GM12878 (cell line): ENCODE results near the gene TUBB. TPM values are rescaled to one million over a fixed set of nuclear protein-coding genes. Genes with fewer than 3 reads are reported as not detected.

Experiments
- ATF7 ChIP-seq: fragments of 450-650 bp; IDR thresholded peaks from 2 replicates; pipeline ENCODE4 v1.6.1; 2016; ENCODE audit warnings: low read depth, mild to moderate bottlenecking
- BACH1 ChIP-seq: fragments of 450-650 bp; IDR thresholded peaks from 2 replicates; pipeline ENCODE4 v1.6.1; 2017; ENCODE audit warnings: mild to moderate bottlenecking, borderline replicate concordance
- BCL11A ChIP-seq: IDR thresholded peaks from 2 replicates; pipeline ENCODE4 v1.6.1; 2011; ENCODE audit warnings: low read depth, low read length
- BMI1 ChIP-seq: fragments of 450-650 bp; IDR thresholded peaks from 2 replicates; pipeline ENCODE4 v1.6.1; 2016; ENCODE audit warnings: mild to moderate bottlenecking, moderate library complexity, borderline replicate concordance
- EGR1 ChIP-seq, 2 experiments: IDR thresholded peaks; 1 replicate in 1 of 2; 2 replicates in 1 of 2; pipeline ENCODE4 v1.6.1; 2011 to 2012; ENCODE audit warnings: low read depth in 2 of 2, low read length in 2 of 2, borderline replicate concordance in 1 of 2, mild to moderate bottlenecking in 1 of 2, moderate library complexity in 1 of 2
- ESRRA ChIP-seq: IDR thresholded peaks from 2 replicates; pipeline ENCODE4 v1.6.1; 2012; ENCODE audit warnings: mild to moderate bottlenecking, low read length, improper control_type of control experiment
- IKZF2 ChIP-seq, 2 experiments: fragments of 450-650 bp; IDR thresholded peaks; 2 replicates each; pipeline ENCODE4 v1.6.1; 2017; ENCODE audit warnings: mild to moderate bottlenecking in 2 of 2, moderate library complexity in 2 of 2
- JUNB ChIP-seq: IDR thresholded peaks from 2 replicates; pipeline ENCODE4 v1.6.1; 2016; ENCODE audit warnings: antibody characterized with exemption, mild to moderate bottlenecking
- MEF2B ChIP-seq: fragments of 450-650 bp; IDR thresholded peaks from 2 replicates; pipeline ENCODE4 v1.6.1; 2018; ENCODE audit warnings: mild to moderate bottlenecking, moderate library complexity; ENCODE audit not compliant: partially characterized antibody, poor library complexity, severe bottlenecking
- NFXL1 ChIP-seq: fragments of 450-650 bp; IDR thresholded peaks from 2 replicates; pipeline ENCODE4 v1.6.1; 2017; ENCODE audit warnings: antibody characterized with exemption, mild to moderate bottlenecking, borderline replicate concordance
- NR2F1 ChIP-seq: fragments of 450-650 bp; conservative IDR thresholded peaks from 2 replicates; pipeline ENCODE4 v1.6.1; 2017; ENCODE audit warnings: mild to moderate bottlenecking
- SRF ChIP-seq, 2 experiments: IDR thresholded peaks; 2 replicates each; pipeline ENCODE4 v1.6.1; 2011; ENCODE audit warnings: low read depth in 2 of 2, low read length in 2 of 2, mild to moderate bottlenecking in 1 of 2, moderate library complexity in 1 of 2
- STAT1 ChIP-seq: fragments of 450-650 bp; conservative IDR thresholded peaks from 2 replicates; pipeline ENCODE4 v1.6.1; 2014; ENCODE audit warnings: antibody characterized with exemption, mild to moderate bottlenecking
- SUPT20H ChIP-seq: IDR thresholded peaks from 2 replicates; pipeline ENCODE4 v1.6.1; 2011; ENCODE audit warnings: low read depth, mild to moderate bottlenecking, low read length, moderate library complexity, borderline replicate concordance; ENCODE audit not compliant: control insufficient read depth
- polyA plus RNA-seq, 11 experiments: library from polyadenylated mRNA; depleted of rRNA in 4 of 11; unstranded in 6 of 11; stranded (reverse) in 5 of 11; fragments of >200 nt; fragmentation: Nextera tagmentation in 4 of 11; fragmentation: Illumina TruSeq in 1 of 11; extraction: Ambion mirVana in 4 of 11; extraction: Trizol in 1 of 11; gene quantifications; 1 replicate in 1 of 11; 2 replicates in 10 of 11; pipeline versions ENCODE4 v1.2.1 to v1.2.3, GENCODE V29; 2011 to 2016; ENCODE audit warnings: inconsistent platforms in 2 of 11, missing spikeins in 2 of 11, low read depth in 1 of 11
- total RNA-seq, 4 experiments: library from RNA; depleted of rRNA in 3 of 4; stranded (reverse); fragments of >200 nt in 3 of 4; fragmentation: Illumina TruSeq in 1 of 4; extraction: Trizol in 1 of 4; gene quantifications; 2 replicates each; pipeline versions ENCODE4 v1.2.1 to v1.2.3, GENCODE V29; 2013 to 2021
- TF ChIP-seq, protein P1 (sequence below): fragments of 450-650 bp; IDR thresholded peaks from 2 replicates; pipeline ENCODE4 v1.6.1; 2017; ENCODE audit warnings: mild to moderate bottlenecking
- TF ChIP-seq, protein P2 (sequence below): IDR thresholded peaks from 2 replicates; pipeline ENCODE4 v1.6.1; 2012; ENCODE audit warnings: low read length, inconsistent platforms
- TF ChIP-seq, protein P3 (sequence below): IDR thresholded peaks from 2 replicates; pipeline ENCODE4 v1.6.1; 2012; ENCODE audit warnings: low read depth, low read length, improper control_type of control experiment
- TF ChIP-seq, protein P4 (sequence below): fragments of 450-650 bp; formaldehyde crosslinking; IDR thresholded peaks from 2 replicates; pipeline ENCODE4 v1.5.0; 2022; ENCODE audit warnings: mild to moderate bottlenecking, missing genetic modification characterization
- TF ChIP-seq, protein P5 (sequence below): fragments of 150-350 bp; IDR thresholded peaks from 2 replicates; pipeline ENCODE4 v1.6.1; 2014; ENCODE audit warnings: mild to moderate bottlenecking, low read depth, low read length
- TF ChIP-seq, protein P6 (sequence below): IDR thresholded peaks from 2 replicates; pipeline ENCODE4 v1.6.1; 2011; ENCODE audit warnings: mild to moderate bottlenecking, low read depth, low read length, moderate library complexity; ENCODE audit not compliant: insufficient replicate concordance

TUBB gene
- total and polyA plus RNA-seq, 10 of the 15 experiments (the other 5 are each of a cell fraction or from before 2014, with no cell fraction given) = 1,039 to 3,052 (median 1,656) TPM

DNA sequence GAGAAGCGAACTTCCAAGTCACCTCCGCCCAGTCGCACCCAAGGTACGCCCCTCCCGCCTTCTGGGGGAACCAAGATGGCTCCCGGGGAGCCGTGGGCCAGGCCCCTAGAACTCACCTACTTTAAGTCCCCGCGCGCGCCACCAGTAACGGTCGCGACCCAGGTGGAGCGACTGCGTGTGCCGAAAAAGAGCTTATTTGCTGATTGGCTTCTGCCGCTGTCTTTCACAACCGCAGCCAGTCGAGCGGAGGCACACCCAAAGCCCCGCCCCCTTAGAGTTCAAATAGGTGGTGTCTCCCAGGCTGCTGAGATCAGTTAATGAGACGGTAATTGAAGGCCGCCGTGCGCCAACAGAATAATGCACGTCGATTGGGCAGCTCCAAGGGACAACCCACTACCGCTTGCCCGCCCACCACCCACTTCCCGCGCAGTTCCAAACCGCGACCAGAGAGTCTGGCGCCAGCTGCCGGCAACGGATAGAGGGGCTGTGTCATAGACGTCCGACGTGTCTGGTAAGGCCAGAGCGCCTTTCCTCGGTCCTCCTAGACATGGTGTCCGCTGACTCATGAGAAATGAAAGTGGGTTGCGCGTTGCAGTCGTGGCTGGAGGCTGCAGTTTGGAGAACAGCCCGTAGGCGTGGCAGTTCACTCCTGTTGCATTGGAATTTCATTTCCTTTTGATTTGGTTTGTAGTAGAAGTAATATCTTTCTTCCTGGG is 2.9 kb upstream of the TUBB start, which contains the start of gene MDC1 (continued):
- no peak for TF ChIP-seq STAT1
- peak; percentile 48 for TF ChIP-seq JUNB
- no peak for TF ChIP-seq NFXL1
- TF ChIP-seq, protein P1, sequence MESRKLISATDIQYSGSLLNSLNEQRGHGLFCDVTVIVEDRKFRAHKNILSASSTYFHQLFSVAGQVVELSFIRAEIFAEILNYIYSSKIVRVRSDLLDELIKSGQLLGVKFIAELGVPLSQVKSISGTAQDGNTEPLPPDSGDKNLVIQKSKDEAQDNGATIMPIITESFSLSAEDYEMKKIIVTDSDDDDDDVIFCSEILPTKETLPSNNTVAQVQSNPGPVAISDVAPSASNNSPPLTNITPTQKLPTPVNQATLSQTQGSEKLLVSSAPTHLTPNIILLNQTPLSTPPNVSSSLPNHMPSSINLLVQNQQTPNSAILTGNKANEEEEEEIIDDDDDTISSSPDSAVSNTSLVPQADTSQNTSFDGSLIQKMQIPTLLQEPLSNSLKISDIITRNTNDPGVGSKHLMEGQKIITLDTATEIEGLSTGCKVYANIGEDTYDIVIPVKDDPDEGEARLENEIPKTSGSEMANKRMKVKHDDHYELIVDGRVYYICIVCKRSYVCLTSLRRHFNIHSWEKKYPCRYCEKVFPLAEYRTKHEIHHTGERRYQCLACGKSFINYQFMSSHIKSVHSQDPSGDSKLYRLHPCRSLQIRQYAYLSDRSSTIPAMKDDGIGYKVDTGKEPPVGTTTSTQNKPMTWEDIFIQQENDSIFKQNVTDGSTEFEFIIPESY = no peak
- TF ChIP-seq NR2F1 = peak; percentile 94
- TF ChIP-seq, protein P2, sequence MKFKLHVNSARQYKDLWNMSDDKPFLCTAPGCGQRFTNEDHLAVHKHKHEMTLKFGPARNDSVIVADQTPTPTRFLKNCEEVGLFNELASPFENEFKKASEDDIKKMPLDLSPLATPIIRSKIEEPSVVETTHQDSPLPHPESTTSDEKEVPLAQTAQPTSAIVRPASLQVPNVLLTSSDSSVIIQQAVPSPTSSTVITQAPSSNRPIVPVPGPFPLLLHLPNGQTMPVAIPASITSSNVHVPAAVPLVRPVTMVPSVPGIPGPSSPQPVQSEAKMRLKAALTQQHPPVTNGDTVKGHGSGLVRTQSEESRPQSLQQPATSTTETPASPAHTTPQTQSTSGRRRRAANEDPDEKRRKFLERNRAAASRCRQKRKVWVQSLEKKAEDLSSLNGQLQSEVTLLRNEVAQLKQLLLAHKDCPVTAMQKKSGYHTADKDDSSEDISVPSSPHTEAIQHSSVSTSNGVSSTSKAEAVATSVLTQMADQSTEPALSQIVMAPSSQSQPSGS = no peak
- TF ChIP-seq SUPT20H = no peak
- TF ChIP-seq MEF2B = no peak
- TF ChIP-seq EGR1 (IDR thresholded peaks at IDR 0.05; ENCODE audit: borderline replicate concordance in 1 of 2, low read depth in 2 of 2, low read length in 2 of 2) = peak; percentile 54 to 96
- TF ChIP-seq, protein P3, sequence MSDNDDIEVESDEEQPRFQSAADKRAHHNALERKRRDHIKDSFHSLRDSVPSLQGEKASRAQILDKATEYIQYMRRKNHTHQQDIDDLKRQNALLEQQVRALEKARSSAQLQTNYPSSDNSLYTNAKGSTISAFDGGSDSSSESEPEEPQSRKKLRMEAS = peak; percentile 55; the same call in 1 of the 2 replicates
- TF ChIP-seq BMI1 = no peak
- TF ChIP-seq, protein P4, sequence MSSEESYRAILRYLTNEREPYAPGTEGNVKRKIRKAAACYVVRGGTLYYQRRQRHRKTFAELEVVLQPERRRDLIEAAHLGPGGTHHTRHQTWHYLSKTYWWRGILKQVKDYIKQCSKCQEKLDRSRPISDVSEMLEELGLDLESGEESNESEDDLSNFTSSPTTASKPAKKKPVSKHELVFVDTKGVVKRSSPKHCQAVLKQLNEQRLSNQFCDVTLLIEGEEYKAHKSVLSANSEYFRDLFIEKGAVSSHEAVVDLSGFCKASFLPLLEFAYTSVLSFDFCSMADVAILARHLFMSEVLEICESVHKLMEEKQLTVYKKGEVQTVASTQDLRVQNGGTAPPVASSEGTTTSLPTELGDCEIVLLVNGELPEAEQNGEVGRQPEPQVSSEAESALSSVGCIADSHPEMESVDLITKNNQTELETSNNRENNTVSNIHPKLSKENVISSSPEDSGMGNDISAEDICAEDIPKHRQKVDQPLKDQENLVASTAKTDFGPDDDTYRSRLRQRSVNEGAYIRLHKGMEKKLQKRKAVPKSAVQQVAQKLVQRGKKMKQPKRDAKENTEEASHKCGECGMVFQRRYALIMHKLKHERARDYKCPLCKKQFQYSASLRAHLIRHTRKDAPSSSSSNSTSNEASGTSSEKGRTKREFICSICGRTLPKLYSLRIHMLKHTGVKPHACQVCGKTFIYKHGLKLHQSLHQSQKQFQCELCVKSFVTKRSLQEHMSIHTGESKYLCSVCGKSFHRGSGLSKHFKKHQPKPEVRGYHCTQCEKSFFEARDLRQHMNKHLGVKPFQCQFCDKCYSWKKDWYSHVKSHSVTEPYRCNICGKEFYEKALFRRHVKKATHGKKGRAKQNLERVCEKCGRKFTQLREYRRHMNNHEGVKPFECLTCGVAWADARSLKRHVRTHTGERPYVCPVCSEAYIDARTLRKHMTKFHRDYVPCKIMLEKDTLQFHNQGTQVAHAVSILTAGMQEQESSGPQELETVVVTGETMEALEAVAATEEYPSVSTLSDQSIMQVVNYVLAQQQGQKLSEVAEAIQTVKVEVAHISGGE (CRISPR knock-in tag) = no peak
- TF ChIP-seq BCL11A = no peak
- TF ChIP-seq ESRRA = no peak
- TF ChIP-seq, protein P5, sequence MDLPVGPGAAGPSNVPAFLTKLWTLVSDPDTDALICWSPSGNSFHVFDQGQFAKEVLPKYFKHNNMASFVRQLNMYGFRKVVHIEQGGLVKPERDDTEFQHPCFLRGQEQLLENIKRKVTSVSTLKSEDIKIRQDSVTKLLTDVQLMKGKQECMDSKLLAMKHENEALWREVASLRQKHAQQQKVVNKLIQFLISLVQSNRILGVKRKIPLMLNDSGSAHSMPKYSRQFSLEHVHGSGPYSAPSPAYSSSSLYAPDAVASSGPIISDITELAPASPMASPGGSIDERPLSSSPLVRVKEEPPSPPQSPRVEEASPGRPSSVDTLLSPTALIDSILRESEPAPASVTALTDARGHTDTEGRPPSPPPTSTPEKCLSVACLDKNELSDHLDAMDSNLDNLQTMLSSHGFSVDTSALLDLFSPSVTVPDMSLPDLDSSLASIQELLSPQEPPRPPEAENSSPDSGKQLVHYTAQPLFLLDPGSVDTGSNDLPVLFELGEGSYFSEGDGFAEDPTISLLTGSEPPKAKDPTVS = no peak
- peak; percentile 86 for TF ChIP-seq ATF7
- 0 out of 4 replicates have a peak, but pooled peaks of 1 of the 2 experiments have one; percentile 27 for TF ChIP-seq SRF (IDR thresholded peaks at IDR 0.05; ENCODE audit: low read depth in 2 of 2, low read length in 2 of 2)
- TF ChIP-seq, protein P6, sequence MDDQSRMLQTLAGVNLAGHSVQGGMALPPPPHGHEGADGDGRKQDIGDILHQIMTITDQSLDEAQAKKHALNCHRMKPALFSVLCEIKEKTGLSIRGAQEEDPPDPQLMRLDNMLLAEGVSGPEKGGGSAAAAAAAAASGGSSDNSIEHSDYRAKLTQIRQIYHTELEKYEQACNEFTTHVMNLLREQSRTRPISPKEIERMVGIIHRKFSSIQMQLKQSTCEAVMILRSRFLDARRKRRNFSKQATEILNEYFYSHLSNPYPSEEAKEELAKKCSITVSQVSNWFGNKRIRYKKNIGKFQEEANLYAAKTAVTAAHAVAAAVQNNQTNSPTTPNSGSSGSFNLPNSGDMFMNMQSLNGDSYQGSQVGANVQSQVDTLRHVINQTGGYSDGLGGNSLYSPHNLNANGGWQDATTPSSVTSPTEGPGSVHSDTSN = peak; percentile 97
- peak; percentile 88 for TF ChIP-seq BACH1
- peak in 1 of 2 experiments; percentile 88; a peak in 3 of 4 replicates for TF ChIP-seq IKZF2 (IDR thresholded peaks at IDR 0.05)
